Tibial nerve (tissue), 4 donors: ENCODE results near the gene MFAP5. TPM values are rescaled to one million over a fixed set of nuclear protein-coding genes. Genes with fewer than 3 reads are reported as not detected.
A peak's percentile ranks its signal among the peaks of the same experiment; 100 is the strongest.

ENCODE experiments used
- DNase-seq, 2 donors: peaks; one replicate each; pipeline ENCODE4 v3.0.0-alpha.2; 2019; ENCODE audit warnings: low spot score in 2 of 2
- H3K27ac ChIP-seq, 4 donors: fragments of 200-600 bp; sonication (generic) in 3 of 4; one replicate each; pipeline ENCODE4 v1.5.1; 2017 to 2019; ENCODE audit warnings: mild to moderate bottlenecking in 1 of 4
- H3K27me3 ChIP-seq, 2 donors: fragments of 200-600 bp; sonication (generic) in 1 of 2; one replicate each; pipeline versions ENCODE4 v1.5.1 to v1.6.0; 2017 to 2019
- H3K36me3 ChIP-seq, 3 donors: fragments of 200-600 bp; sonication (generic); one replicate each; pipeline ENCODE4 v1.5.1; 2018 to 2019
- H3K4me1 ChIP-seq, 4 donors: fragments of 200-600 bp; sonication (generic) in 3 of 4; one replicate each; pipeline ENCODE4 v1.5.1; 2017 to 2019
- H3K4me3 ChIP-seq, 4 donors: fragments of 200-600 bp; sonication (generic) in 3 of 4; one replicate each; pipeline ENCODE4 v1.5.1; 2017 to 2019; ENCODE audit warnings: mild to moderate bottlenecking in 1 of 4, moderate library complexity in 1 of 4
- H3K9me3 ChIP-seq, 4 donors: fragments of 200-600 bp; sonication (generic) in 3 of 4; one replicate each; pipeline ENCODE4 v1.5.1; 2017 to 2019
- CTCF ChIP-seq, 5 experiments: fragments of 200-600 bp in 3 of 5; fragments of 450-650 bp in 2 of 5; sonication (generic) in 3 of 5; IDR thresholded peaks; one replicate each; pipeline ENCODE4 v1.5.1; 2016 to 2019; ENCODE audit warnings: antibody characterized with exemption in 5 of 5, mild to moderate bottlenecking in 3 of 5, moderate library complexity in 2 of 5
- EP300 ChIP-seq, 2 donors: sonication (generic); formaldehyde crosslinking; IDR thresholded peaks; one replicate each; pipeline ENCODE4 v1.6.1; 2017; ENCODE audit warnings: antibody characterized with exemption in 2 of 2, mild to moderate bottlenecking in 1 of 2
- POLR2A ChIP-seq, 2 donors: fragments of 450-650 bp; IDR thresholded peaks; one replicate each; pipeline ENCODE4 v1.6.1; 2017; ENCODE audit warnings: antibody characterized with exemption in 2 of 2, mild to moderate bottlenecking in 2 of 2, moderate library complexity in 2 of 2
- WGBS, 2 donors: methylation state at CpG; one replicate each; pipeline ENCODE4 v1.1.5; 2018; 5-methylcytosine and 5-hydroxymethylcytosine counted together
- total RNA-seq, 4 donors: library from RNA; depleted of rRNA; stranded (reverse); fragments of >200 nt; gene quantifications; one replicate each; pipeline ENCODE4 v1.1.0, GENCODE V29; 2016

MFAP5 gene
- total RNA-seq, 4 donors from 2014 or later: 153 to 895 (median 613) TPM

GRCh38 chr12:8676651-8677050, 14.0 kb upstream of the MFAP5 start:
- H3K36me3 ChIP-seq: no peaks in the 10 kb centered on the region
- no peak for DNase-seq
- no peak for TF ChIP-seq EP300 (IDR thresholded peaks at IDR 0.05)
- TF ChIP-seq POLR2A (IDR thresholded peaks at IDR 0.05): no peak
- no peak for TF ChIP-seq CTCF (IDR thresholded peaks at IDR 0.05)
- whole genome bisulfite sequencing, 2 donors: 77 to 82% methylated on average over 4 of the region's 4 CpGs
- H3K9me3 ChIP-seq: no peaks in the 10 kb centered on the region
- no peak overlapping the region for H3K4me3 ChIP-seq
- no peaks in the 10 kb centered on the region for H3K27me3 ChIP-seq
- H3K4me1 ChIP-seq: peaks cover 0 to 8% (median 0%) of the 10 kb centered on the region in 4 donors
- no peak overlapping the region for H3K27ac ChIP-seq

- no peaks in the 10 kb centered on the region for H3K27me3 ChIP-seq
- H3K4me3 ChIP-seq: no peak overlapping the region
- WGBS, 2 donors: 18 to 27% methylated on average over 3 of the region's 3 CpGs
- TF ChIP-seq CTCF (IDR thresholded peaks at IDR 0.05) (no peak), EP300 (IDR thresholded peaks at IDR 0.05) (peak in 1 of 2 donors; percentile 28)
- H3K36me3 ChIP-seq: no peaks in the 10 kb centered on the region
- H3K9me3 ChIP-seq: no peaks in the 10 kb centered on the region
- peak overlapping the region in 1 of 4 donors; percentile 66 for H3K27ac ChIP-seq
- no peak for DNase-seq
- H3K4me1 ChIP-seq: peaks cover 0 to 8% (median 0%) of the 10 kb centered on the region in 4 donors
These were observed 13.0 kb upstream of the MFAP5 start for GRCh38 chr12:8675591-8676036.

GRCh38 chr12:8672381-8672780, 9.8 kb upstream of the MFAP5 start:
- Histone ChIP-seq H3K9me3 (no peaks in the 10 kb centered on the region), H3K4me3 (no peak overlapping the region), H3K4me1 (peaks cover 0 to 8% (median 0%) of the 10 kb centered on the region in 4 donors), H3K27ac (no peak overlapping the region), H3K36me3 (no peaks in the 10 kb centered on the region), H3K27me3 (no peaks in the 10 kb centered on the region)
- TF ChIP-seq POLR2A (IDR thresholded peaks at IDR 0.05): no peak
- no peak for TF ChIP-seq CTCF (IDR thresholded peaks at IDR 0.05)
- no peak for TF ChIP-seq EP300 (IDR thresholded peaks at IDR 0.05)
- 75 to 87% methylated on average over 5 of the region's 5 CpGs for WGBS, 2 donors
- no peak for DNase-seq

- TF ChIP-seq CTCF (IDR thresholded peaks at IDR 0.05) (no peak), POLR2A (IDR thresholded peaks at IDR 0.05) (no peak), EP300 (IDR thresholded peaks at IDR 0.05) (no peak)
- 75 to 80% methylated on average over 2 of the region's 2 CpGs for WGBS, 2 donors
- Histone ChIP-seq H3K36me3 (no peaks in the 10 kb centered on the region), H3K27ac (no peak overlapping the region), H3K9me3 (no peaks in the 10 kb centered on the region), H3K4me1 (peaks cover 0 to 12% (median 3%) of the 10 kb centered on the region in 4 donors), H3K4me3 (no peak overlapping the region), H3K27me3 (no peaks in the 10 kb centered on the region)
- no peak for DNase-seq
These were observed 5.8 kb upstream of the MFAP5 start for GRCh38 chr12:8668441-8668840.

GRCh38 chr12:8667270-8667669, 4.6 kb upstream of the MFAP5 start:
- peaks cover 0 to 15% (median 3%) of the 10 kb centered on the region in 4 donors for H3K4me1 ChIP-seq
- 64 to 72% methylated on average over 2 of the region's 2 CpGs for WGBS, 2 donors
- DNase-seq: no peak
- no peaks in the 10 kb centered on the region for H3K36me3 ChIP-seq
- no peak overlapping the region for H3K27ac ChIP-seq
- H3K4me3 ChIP-seq: no peak overlapping the region
- TF ChIP-seq EP300 (IDR thresholded peaks at IDR 0.05) (no peak), CTCF (IDR thresholded peaks at IDR 0.05) (no peak), POLR2A (IDR thresholded peaks at IDR 0.05) (no peak)
- no peaks in the 10 kb centered on the region for H3K9me3 ChIP-seq
- no peaks in the 10 kb centered on the region for H3K27me3 ChIP-seq
